Karpas-422 (cell line): ENCODE measurements around the gene CCDC136. TPM values are rescaled to one million over a fixed set of nuclear protein-coding genes. Genes with fewer than 3 reads are reported as not detected.

Experiments used
- DNase-seq: peaks from one replicate; pipeline ENCODE4 v3.0.0-alpha.2; 2015
- H2AFZ ChIP-seq: fragments of 200-600 bp; sonication (generic); 2 replicates; pipeline ENCODE4 v1.6.1; 2014; ENCODE audit warnings: antibody characterized with exemption, low read length, mixed read lengths
- H3K27ac ChIP-seq: fragments of 200-600 bp; sonication (generic); 2 replicates; pipeline ENCODE4 v1.5.1; 2014; ENCODE audit warnings: mild to moderate bottlenecking, low read length, moderate library complexity
- H3K27me3 ChIP-seq: fragments of 200-600 bp; sonication (generic); 2 replicates; pipeline ENCODE4 v1.6.1; 2014; ENCODE audit warnings: low read length, mixed read lengths
- H3K36me3 ChIP-seq: fragments of 200-600 bp; sonication (generic); 2 replicates; pipeline ENCODE4 v1.6.1; 2014; ENCODE audit warnings: low read length, mixed read lengths; ENCODE audit not compliant: insufficient read depth
- H3K4me1 ChIP-seq: fragments of 200-600 bp; sonication (generic); 2 replicates; pipeline ENCODE4 v1.6.1; 2014; ENCODE audit warnings: mild to moderate bottlenecking, low read length, mixed read lengths
- H3K4me2 ChIP-seq: fragments of 200-600 bp; sonication (generic); 2 replicates; pipeline ENCODE4 v1.6.1; 2014; ENCODE audit warnings: low read length, low read depth, mild to moderate bottlenecking; ENCODE audit not compliant: poor library complexity, severe bottlenecking
- H3K4me3 ChIP-seq: fragments of 200-600 bp; sonication (generic); 2 replicates; pipeline ENCODE4 v1.5.1; 2014; ENCODE audit warnings: mild to moderate bottlenecking, antibody characterized with exemption, low read length, mixed read lengths
- H3K79me2 ChIP-seq: fragments of 200-600 bp; sonication (generic); 2 replicates; pipeline ENCODE4 v1.6.1; 2014; ENCODE audit warnings: mild to moderate bottlenecking, low read length, mixed read lengths
- H3K9ac ChIP-seq: fragments of 200-600 bp; sonication (generic); 2 replicates; pipeline ENCODE4 v1.6.0; 2014; ENCODE audit warnings: low read length
- H3K9me2 ChIP-seq: fragments of 200-600 bp; sonication (generic), shearing (Covaris generic); replicated peaks from 2 replicates; pipeline ENCODE4 v1.6.0; 2014; ENCODE audit warnings: mild to moderate bottlenecking, low read length, moderate library complexity; ENCODE audit not compliant: insufficient read depth
- H3K9me3 ChIP-seq: fragments of 300-700, 200-600 bp; sonication (generic); 2 replicates; pipeline ENCODE4 v1.6.1; 2014; ENCODE audit warnings: low read length, mixed read lengths
- H4K20me1 ChIP-seq: fragments of 200-600 bp; sonication (generic); 2 replicates; pipeline ENCODE4 v1.6.1; 2014; ENCODE audit warnings: mild to moderate bottlenecking, antibody characterized with exemption, low read length, low read depth; ENCODE audit not compliant: insufficient read depth
- small RNA-seq: library from RNA; depleted of rRNA; stranded (forward); fragments of <200 nt; gene quantifications from one replicate; pipeline ENCODE3, GENCODE V24; 2014
- total RNA-seq: library from RNA; depleted of rRNA; stranded (reverse); fragments of >200 nt; shearing (Covaris generic); gene quantifications from 2 replicates; pipeline ENCODE4 v1.2.3, GENCODE V29; 2014; ENCODE audit warnings: low replicate concordance; rRNA removed

Gene CCDC136
- total RNA-seq, 1 experiment from 2014 or later: 32.5 TPM

DNA sequence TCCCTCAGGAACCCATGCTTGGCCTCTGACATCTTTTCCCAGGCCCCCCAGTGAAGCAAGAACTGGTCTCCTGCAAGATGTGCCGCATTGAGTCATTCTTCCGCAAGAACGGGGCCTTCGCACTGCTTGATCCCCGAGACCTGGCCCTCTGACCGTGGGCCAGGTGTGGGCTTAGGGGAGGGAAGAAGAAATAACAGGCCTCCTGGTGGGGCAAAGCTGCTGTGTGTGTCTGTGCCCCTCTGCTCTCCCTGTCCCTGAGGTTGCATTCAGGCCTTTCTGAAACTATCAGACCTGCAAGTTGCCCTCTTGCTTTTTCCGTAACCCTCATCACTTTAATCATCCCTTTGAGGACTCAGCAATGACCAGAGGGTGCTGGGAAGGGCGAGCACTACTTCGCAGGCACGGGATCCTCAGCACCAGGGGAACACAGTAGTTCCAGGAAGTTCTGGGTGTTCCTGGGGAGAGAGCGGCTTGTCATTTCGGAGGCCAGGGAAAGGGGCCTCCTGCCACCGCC is 76.9 kb downstream of the CCDC136 start:
- Histone ChIP-seq H4K20me1 (peaks cover 3% of the 10 kb centered on the region; the same call in 1 of the 2 replicates), H3K4me3 (no peak overlapping the region), H2AFZ (no peak overlapping the region), H3K79me2 (peaks cover 19% of the 10 kb centered on the region), H3K27me3 (no peaks in the 10 kb centered on the region), H3K4me2 (no peak overlapping the region), H3K9ac (no peak overlapping the region), H3K9me2 (no peaks in the 10 kb centered on the region), H3K9me3 (no peaks in the 10 kb centered on the region), H3K36me3 (0 out of 2 replicates have a peak, but pooled peaks cover 6% of the 10 kb centered on the region), H3K4me1 (peaks cover 20% of the 10 kb centered on the region), H3K27ac (no peak overlapping the region)
- no peak for DNase-seq

GRCh38 chr7:128869138-128869943 is 77.6 kb downstream of the CCDC136 start:
- no peak overlapping the region for H2AFZ ChIP-seq

GRCh38 chr7:128869944-128870285 is 78.1 kb downstream of the CCDC136 start:
- no peak overlapping the region for H3K27ac ChIP-seq
- H3K27me3 ChIP-seq: no peaks in the 10 kb centered on the region
- H4K20me1 ChIP-seq: no peaks in the 10 kb centered on the region
- no peak overlapping the region for H2AFZ ChIP-seq
- no peak overlapping the region for H3K4me2 ChIP-seq
- DNase-seq: no peak
- H3K9me3 ChIP-seq: no peaks in the 10 kb centered on the region
- peaks cover 12% of the 10 kb centered on the region for H3K4me1 ChIP-seq
- H3K36me3 ChIP-seq: 0 out of 2 replicates have a peak, but pooled peaks cover 6% of the 10 kb centered on the region
- H3K79me2 ChIP-seq: peaks cover 6% of the 10 kb centered on the region
- H3K4me3 ChIP-seq: no peak overlapping the region
- H3K9me2 ChIP-seq: no peaks in the 10 kb centered on the region
- H3K9ac ChIP-seq: no peak overlapping the region

More at GRCh38 chr7:128869138-128869943, 77.6 kb downstream of the CCDC136 start:
- Histone ChIP-seq H3K9me3 (no peaks in the 10 kb centered on the region), H3K27ac (no peak overlapping the region), H3K27me3 (no peaks in the 10 kb centered on the region), H3K4me2 (no peak overlapping the region), H3K4me3 (no peak overlapping the region), H3K79me2 (peaks cover 12% of the 10 kb centered on the region), H4K20me1 (no peaks in the 10 kb centered on the region), H3K4me1 (peaks cover 13% of the 10 kb centered on the region), H3K9ac (no peak overlapping the region), H3K9me2 (no peaks in the 10 kb centered on the region), H3K36me3 (0 out of 2 replicates have a peak, but pooled peaks cover 6% of the 10 kb centered on the region)
- DNase-seq: no peak

- no peak for DNase-seq
- H3K79me2 ChIP-seq: no peaks in the 10 kb centered on the region
- H3K36me3 ChIP-seq: no peaks in the 10 kb centered on the region
- H3K4me2 ChIP-seq: no peak overlapping the region
- H3K27me3 ChIP-seq: no peaks in the 10 kb centered on the region
- H3K27ac ChIP-seq: peak overlapping the region; percentile 58
- H3K4me1 ChIP-seq: peaks cover 12% of the 10 kb centered on the region
- no peaks in the 10 kb centered on the region for H3K9me3 ChIP-seq
- H3K9me2 ChIP-seq: no peaks in the 10 kb centered on the region
- no peak overlapping the region for H3K9ac ChIP-seq
- H3K4me3 ChIP-seq: no peak overlapping the region
- no peaks in the 10 kb centered on the region for H4K20me1 ChIP-seq
- no peak overlapping the region for H2AFZ ChIP-seq
Measured at GRCh38 chr7:128871050-128871449, 79.3 kb downstream of the CCDC136 start.

Small RNA genes within 50 kb of the gene (small RNA-seq; reads per million reads assigned to genes)
- gene RN7SL81P: not detected

Other genes with a start within 250 kb of the CCDC136 start
- gene GARIN1A, start 119.7 kb upstream of the CCDC136 start, total RNA-seq: 1.1 and 1.8 TPM in 2 replicates
- gene CALU, start 52.6 kb upstream of the CCDC136 start, total RNA-seq: 33.3 and 42.1 TPM in 2 replicates
- not detected in 2 replicates for gene OPN1SW, start 16.2 kb upstream of the CCDC136 start, total RNA-seq
- not detected in 2 replicates for gene FLNC, start 38.4 kb downstream of the CCDC136 start, total RNA-seq
- 184 and 208 TPM in 2 replicates for gene ATP6V1F, start 70.9 kb downstream of the CCDC136 start, total RNA-seq
- gene KCP, start 118.7 kb downstream of the CCDC136 start, total RNA-seq: 1.6 and 11.7 TPM in 2 replicates
- 7.8 and 11.5 TPM in 2 replicates for gene IRF5, start 146.0 kb downstream of the CCDC136 start, total RNA-seq